HepG2 (cell line): ENCODE results near the gene HSD11B1. TPM values are rescaled to one million over a fixed set of nuclear protein-coding genes. Genes with fewer than 3 reads are reported as not detected.

Experiments
- EZH2 ChIP-seq: conservative IDR thresholded peaks from 2 replicates; pipeline ENCODE4 v1.6.1; 2012; ENCODE audit warnings: mild to moderate bottlenecking, low read depth, low read length, moderate library complexity
- FOSL1 ChIP-seq: sonication (generic); formaldehyde crosslinking; IDR thresholded peaks from 2 replicates; pipeline ENCODE4 v1.9.0; 2021; ENCODE audit warnings: missing genetic modification reagents, borderline replicate concordance
- GABPA ChIP-seq, 2 experiments: IDR thresholded peaks; 2 replicates each; pipeline ENCODE4 v1.6.1; 2011 to 2016; ENCODE audit warnings: low read depth in 2 of 2, low read length in 1 of 2, missing biosample characterization in 1 of 2, missing genetic modification characterization in 1 of 2
- GLI4 ChIP-seq: sonication (generic); formaldehyde crosslinking; IDR thresholded peaks from 2 replicates; pipeline ENCODE4 v1.5.1; 2020; ENCODE audit warnings: missing genetic modification reagents, mild to moderate bottlenecking, moderate library complexity, borderline replicate concordance
- HMG20B ChIP-seq: conservative IDR thresholded peaks from 2 replicates; pipeline ENCODE4 v1.6.1; 2016; ENCODE audit warnings: missing genetic modification reagents, missing compliant biosample characterization
- HNRNPH1 ChIP-seq: fragments of 200-400 bp; formaldehyde crosslinking; optimal IDR thresholded peaks from 2 replicates; pipeline ENCODE3; 2017; ENCODE audit warnings: mild to moderate bottlenecking, low read depth, low read length
- JUN ChIP-seq: sonication (generic); formaldehyde crosslinking; IDR thresholded peaks from 2 replicates; pipeline ENCODE4 v1.4.0; 2020; ENCODE audit warnings: mild to moderate bottlenecking, missing genetic modification reagents
- JUND ChIP-seq: sonication (generic); formaldehyde crosslinking; IDR thresholded peaks from 2 replicates; pipeline ENCODE4 v1.8.0; 2022; ENCODE audit warnings: mild to moderate bottlenecking, missing genetic modification reagents
- KAT7 ChIP-seq: IDR thresholded peaks from 2 replicates; pipeline ENCODE4 v1.6.1; 2018; ENCODE audit warnings: borderline replicate concordance, missing compliant biosample characterization
- MAFG ChIP-seq: sonication (generic); formaldehyde crosslinking; IDR thresholded peaks from 2 replicates; pipeline ENCODE4 v1.5.1; 2020; ENCODE audit warnings: mild to moderate bottlenecking, missing genetic modification reagents
- PREB ChIP-seq: sonication (generic); formaldehyde crosslinking; IDR thresholded peaks from 2 replicates; pipeline ENCODE4 v1.4.0; 2020; ENCODE audit warnings: missing genetic modification reagents
- RBAK ChIP-seq: sonication (generic); formaldehyde crosslinking; IDR thresholded peaks from 2 replicates; pipeline ENCODE4 v1.5.1; 2020; ENCODE audit warnings: mild to moderate bottlenecking, missing genetic modification reagents
- SMAD9 ChIP-seq: sonication (generic); formaldehyde crosslinking; IDR thresholded peaks from 2 replicates; pipeline ENCODE4 v1.5.1; 2020; ENCODE audit warnings: mild to moderate bottlenecking, missing genetic modification reagents
- SNAPC2 ChIP-seq: sonication (generic); formaldehyde crosslinking; IDR thresholded peaks from 2 replicates; pipeline ENCODE4 v1.8.1; 2022; ENCODE audit warnings: mild to moderate bottlenecking, missing genetic modification reagents
- U2AF2 ChIP-seq: fragments of 200-400 bp; formaldehyde crosslinking; IDR thresholded peaks from 2 replicates; pipeline ENCODE4 v1.6.1; 2017; ENCODE audit warnings: low read depth, mild to moderate bottlenecking, low read length
- ZNF101 ChIP-seq: sonication (generic); formaldehyde crosslinking; IDR thresholded peaks from 2 replicates; pipeline ENCODE4 v1.4.0; 2020; ENCODE audit warnings: mild to moderate bottlenecking, low read depth, missing genetic modification reagents, borderline replicate concordance
- ZNF124 ChIP-seq: sonication (generic); formaldehyde crosslinking; IDR thresholded peaks from 2 replicates; pipeline ENCODE4 v1.4.0; 2020; ENCODE audit warnings: missing genetic modification reagents
- ZNF143 ChIP-seq: sonication (generic); formaldehyde crosslinking; IDR thresholded peaks from 2 replicates; pipeline ENCODE4 v1.4.0; 2020; ENCODE audit warnings: missing genetic modification reagents
- ZNF251 ChIP-seq: sonication (generic); formaldehyde crosslinking; IDR thresholded peaks from 2 replicates; pipeline ENCODE4 v1.9.0; 2021; ENCODE audit warnings: mild to moderate bottlenecking, missing genetic modification reagents
- ZNF253 ChIP-seq: sonication (generic); formaldehyde crosslinking; IDR thresholded peaks from 2 replicates; pipeline ENCODE4 v1.8.0; 2022; ENCODE audit warnings: mild to moderate bottlenecking, missing genetic modification reagents, borderline replicate concordance
- ZNF34 ChIP-seq: sonication (generic); formaldehyde crosslinking; IDR thresholded peaks from 2 replicates; pipeline ENCODE4 v1.4.0; 2020; ENCODE audit warnings: mild to moderate bottlenecking, missing genetic modification reagents, borderline replicate concordance
- ZNF615 ChIP-seq: sonication (generic); formaldehyde crosslinking; IDR thresholded peaks from 2 replicates; pipeline ENCODE4 v1.5.0; 2020; ENCODE audit warnings: mild to moderate bottlenecking, missing genetic modification reagents, borderline replicate concordance
- ZNF781 ChIP-seq: sonication (generic); formaldehyde crosslinking; IDR thresholded peaks from 2 replicates; pipeline ENCODE4 v1.5.1; 2020; ENCODE audit warnings: borderline replicate concordance, mild to moderate bottlenecking, missing genetic modification reagents; ENCODE audit errors: not compliant biosample characterization
- ZSCAN31 ChIP-seq: sonication (generic); formaldehyde crosslinking; IDR thresholded peaks from 2 replicates; pipeline ENCODE4 v1.5.0; 2020; ENCODE audit warnings: low read depth, mild to moderate bottlenecking, missing genetic modification reagents
- polyA plus RNA-seq, 8 experiments: library from polyadenylated mRNA; depleted of rRNA in 3 of 8; stranded (reverse) in 7 of 8; unstranded in 1 of 8; fragments of >200 nt; fragmentation: Illumina TruSeq in 4 of 8; extraction: Trizol in 4 of 8; gene quantifications; 2 replicates each; pipeline versions ENCODE4 v1.2.1 to v1.2.3, GENCODE V29; 2011 to 2016; ENCODE audit warnings: low read depth in 4 of 8, missing spikeins in 1 of 8, mixed read lengths in 1 of 8; ENCODE audit not compliant: insufficient read depth in 1 of 8
- total RNA-seq, 5 experiments: library from RNA; depleted of rRNA; stranded (reverse); fragments of >200 nt; fragmentation: Illumina TruSeq; extraction: Trizol; gene quantifications; 2 replicates each; pipeline ENCODE4 v1.2.3, GENCODE V29; 2016; ENCODE audit warnings: low read depth in 1 of 5
- TF ChIP-seq, protein P1 (sequence below): fragments of 450-650 bp; IDR thresholded peaks from 2 replicates; pipeline ENCODE4 v1.6.1; 2016
- TF ChIP-seq, protein P2 (sequence below): IDR thresholded peaks from 2 replicates; pipeline ENCODE4 v1.6.1; 2016; ENCODE audit warnings: missing biosample characterization, missing genetic modification reagents, low read depth
- TF ChIP-seq, protein P3 (sequence below): sonication (generic); formaldehyde crosslinking; IDR thresholded peaks from 2 replicates; pipeline ENCODE4 v1.4.0; 2020; ENCODE audit warnings: missing genetic modification reagents

HSD11B1 gene
- total and polyA plus RNA-seq, 2 of the 13 experiments (the other 11 are each of a cell fraction or from before 2014, with no cell fraction given), result not detected

- TF ChIP-seq ZNF34 (CRISPR knock-in tag), result no peak
- no peak for TF ChIP-seq ZNF101 (CRISPR knock-in tag)
- no peak for TF ChIP-seq GLI4 (CRISPR knock-in tag)
- TF ChIP-seq ZNF253 (CRISPR knock-in tag), result no peak
- TF ChIP-seq ZNF615 (CRISPR knock-in tag), result no peak
- peak; percentile 96 for TF ChIP-seq JUND (CRISPR knock-in tag)
- no peak for TF ChIP-seq ZSCAN31 (CRISPR knock-in tag)
- TF ChIP-seq HMG20B (CRISPR knock-in tag), result no peak
- no peak for TF ChIP-seq MAFG (CRISPR knock-in tag)
- no peak for TF ChIP-seq ZNF251 (CRISPR knock-in tag)
- TF ChIP-seq FOSL1 (CRISPR knock-in tag), result peak; percentile 87
- no peak for TF ChIP-seq PREB (CRISPR knock-in tag)
- TF ChIP-seq, protein P1, sequence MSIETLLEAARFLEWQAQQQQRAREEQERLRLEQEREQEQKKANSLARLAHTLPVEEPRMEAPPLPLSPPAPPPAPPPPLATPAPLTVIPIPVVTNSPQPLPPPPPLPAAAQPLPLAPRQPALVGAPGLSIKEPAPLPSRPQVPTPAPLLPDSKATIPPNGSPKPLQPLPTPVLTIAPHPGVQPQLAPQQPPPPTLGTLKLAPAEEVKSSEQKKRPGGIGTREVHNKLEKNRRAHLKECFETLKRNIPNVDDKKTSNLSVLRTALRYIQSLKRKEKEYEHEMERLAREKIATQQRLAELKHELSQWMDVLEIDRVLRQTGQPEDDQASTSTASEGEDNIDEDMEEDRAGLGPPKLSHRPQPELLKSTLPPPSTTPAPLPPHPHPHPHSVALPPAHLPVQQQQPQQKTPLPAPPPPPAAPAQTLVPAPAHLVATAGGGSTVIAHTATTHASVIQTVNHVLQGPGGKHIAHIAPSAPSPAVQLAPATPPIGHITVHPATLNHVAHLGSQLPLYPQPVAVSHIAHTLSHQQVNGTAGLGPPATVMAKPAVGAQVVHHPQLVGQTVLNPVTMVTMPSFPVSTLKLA, result no peak
- TF ChIP-seq GABPA (IDR thresholded peaks at IDR 0.05; ENCODE audit: low read depth, low read length), result no peak
- peak; percentile 62; the same call in 1 of the 2 replicates for TF ChIP-seq GABPA (CRISPR knock-in tag; IDR thresholded peaks at IDR 0.05; ENCODE audit: low read depth)
- no peak for TF ChIP-seq RBAK (CRISPR knock-in tag)
- TF ChIP-seq SNAPC2, result no peak
- TF ChIP-seq, protein P2, sequence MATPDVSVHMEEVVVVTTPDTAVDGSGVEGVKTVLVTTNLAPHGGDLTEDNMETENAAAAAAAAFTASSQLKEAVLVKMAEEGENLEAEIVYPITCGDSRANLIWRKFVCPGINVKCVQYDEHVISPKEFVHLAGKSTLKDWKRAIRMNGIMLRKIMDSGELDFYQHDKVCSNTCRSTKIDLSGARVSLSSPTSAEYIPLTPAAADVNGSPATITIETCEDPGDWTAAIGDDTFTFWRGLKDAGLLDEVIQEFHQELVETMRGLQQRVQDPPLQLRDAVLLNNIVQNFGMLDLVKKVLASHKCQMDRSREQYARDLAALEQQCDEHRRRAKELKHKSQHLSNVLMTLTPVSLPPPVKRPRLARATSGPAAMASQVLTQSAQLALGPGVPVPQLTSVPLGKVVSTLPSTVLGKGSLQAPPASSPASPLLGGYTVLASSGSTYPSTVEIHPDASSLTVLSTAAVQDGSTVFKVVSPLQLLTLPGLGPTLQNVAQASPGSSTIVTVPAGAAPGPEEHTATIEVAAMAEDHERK (CRISPR knock-in tag), result no peak
- TF ChIP-seq, protein P3, sequence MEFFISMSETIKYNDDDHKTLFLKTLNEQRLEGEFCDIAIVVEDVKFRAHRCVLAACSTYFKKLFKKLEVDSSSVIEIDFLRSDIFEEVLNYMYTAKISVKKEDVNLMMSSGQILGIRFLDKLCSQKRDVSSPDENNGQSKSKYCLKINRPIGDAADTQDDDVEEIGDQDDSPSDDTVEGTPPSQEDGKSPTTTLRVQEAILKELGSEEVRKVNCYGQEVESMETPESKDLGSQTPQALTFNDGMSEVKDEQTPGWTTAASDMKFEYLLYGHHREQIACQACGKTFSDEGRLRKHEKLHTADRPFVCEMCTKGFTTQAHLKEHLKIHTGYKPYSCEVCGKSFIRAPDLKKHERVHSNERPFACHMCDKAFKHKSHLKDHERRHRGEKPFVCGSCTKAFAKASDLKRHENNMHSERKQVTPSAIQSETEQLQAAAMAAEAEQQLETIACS, result no peak
- no peak for TF ChIP-seq SMAD9
- TF ChIP-seq ZNF124 (CRISPR knock-in tag), result no peak
- TF ChIP-seq KAT7 (CRISPR knock-in tag), result no peak
- TF ChIP-seq EZH2, result no peak
- no peak for TF ChIP-seq ZNF143 (CRISPR knock-in tag)
- TF ChIP-seq JUN (CRISPR knock-in tag), result peak; percentile 90
- TF ChIP-seq HNRNPH1, result no peak
- TF ChIP-seq U2AF2, result no peak
- TF ChIP-seq ZNF781, result no peak
Measured at GRCh38 chr1:209747580-209748262, 43.1 kb downstream of the HSD11B1 start (continued).
